Endometrial microvascular endothelial cells (primary cell): Measurements from ENCODE around the gene ZNF410. TPM values are rescaled to one million over a fixed set of nuclear protein-coding genes. Genes with fewer than 3 reads are reported as not detected.
"Not testable (repeated sequence)": the region's sequence is repeated elsewhere in the genome, so short reads cannot be mapped to it uniquely, and the experiment has no call there.

Source experiments
- in situ Hi-C: cut with HindIII; loops from 2 replicates; pipeline ENCODE4 v1.10.0; 2017; ENCODE audit warnings: low sequenced_read_pairs, low pct_unique_long_range_greater_than_20kb; ENCODE audit errors: inconsistent ontology term
- total RNA-seq: library from RNA; depleted of rRNA; stranded (reverse); fragments of >200 nt; gene quantifications from one replicate; pipeline ENCODE4 v1.2.3, GENCODE V29; 2015; ENCODE audit errors: inconsistent ontology term

The ZNF410 gene
- total RNA-seq, 1 donor from 2014 or later, result 51.2 TPM

DNA sequence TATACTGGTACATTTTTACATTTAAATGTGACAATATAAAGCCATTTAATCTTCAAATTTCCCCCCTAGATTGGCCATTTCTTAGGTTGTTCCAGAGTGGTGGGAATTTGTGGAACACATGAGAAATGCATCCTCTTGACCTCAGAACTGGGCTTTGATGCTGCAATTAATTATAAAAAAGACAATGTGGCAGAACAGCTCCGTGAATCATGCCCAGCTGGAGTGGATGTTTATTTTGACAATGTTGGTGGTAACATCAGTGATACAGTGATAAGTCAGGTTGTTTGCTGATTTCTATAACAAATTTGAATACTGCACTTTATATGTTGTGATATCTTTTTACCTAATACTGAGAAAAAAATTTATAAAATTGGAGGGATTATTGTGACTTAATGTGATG is 7.6 kb upstream of the ZNF410 start:
- in situ Hi-C loops, result no loop called here

DNA sequence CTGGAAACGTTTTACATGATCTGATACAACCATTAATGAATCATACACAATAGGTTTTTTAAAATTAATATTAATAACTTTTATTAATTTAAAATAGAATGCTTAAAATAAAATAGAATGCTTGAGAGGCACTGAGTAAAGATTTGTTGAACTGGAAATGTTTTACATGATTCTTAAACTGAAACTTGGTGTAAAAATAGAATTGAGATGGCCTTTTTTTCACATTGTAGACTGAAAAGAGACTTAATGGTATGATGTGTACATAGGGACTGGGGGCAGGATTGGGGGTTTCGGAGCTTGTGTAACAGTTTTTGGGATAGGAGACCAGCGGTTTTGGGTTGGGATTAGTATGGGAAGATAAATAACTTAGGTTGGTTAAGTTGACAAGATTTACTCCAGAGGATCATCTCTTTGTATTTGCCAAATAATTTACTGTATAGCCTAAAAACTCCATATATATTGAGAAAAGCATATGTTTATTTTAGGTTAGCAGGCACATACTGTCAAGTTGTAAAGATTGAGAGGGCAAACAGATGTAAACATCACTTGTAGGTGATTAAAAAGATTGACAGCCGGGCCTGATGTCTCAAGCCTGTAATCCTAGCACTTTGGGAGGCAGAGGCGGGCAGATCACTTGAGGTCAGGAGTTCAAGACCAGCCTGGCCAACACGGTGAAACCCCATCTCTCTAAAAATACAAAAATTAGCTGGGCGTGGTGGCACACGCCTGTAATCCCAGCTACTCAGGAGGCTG is 2.0 kb upstream of the ZNF410 start:
- in situ Hi-C loops, result no loop called here

DNA sequence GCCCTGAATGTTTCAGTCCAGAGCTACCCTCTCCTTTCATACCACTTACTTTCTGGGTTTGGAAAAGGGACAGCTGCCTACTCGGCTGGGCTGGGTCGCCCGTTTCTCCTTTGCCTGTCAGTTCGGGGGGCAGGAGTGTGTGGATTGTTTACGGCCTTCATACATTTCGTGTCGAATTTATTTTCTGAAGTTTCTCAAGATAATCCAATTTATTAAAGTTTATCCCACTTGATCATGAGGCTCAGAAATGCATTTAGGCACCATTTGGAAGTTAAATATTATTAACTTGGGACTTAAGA is 608 bp downstream of the ZNF410 start:
- in situ Hi-C loops, result no loop called here

DNA sequence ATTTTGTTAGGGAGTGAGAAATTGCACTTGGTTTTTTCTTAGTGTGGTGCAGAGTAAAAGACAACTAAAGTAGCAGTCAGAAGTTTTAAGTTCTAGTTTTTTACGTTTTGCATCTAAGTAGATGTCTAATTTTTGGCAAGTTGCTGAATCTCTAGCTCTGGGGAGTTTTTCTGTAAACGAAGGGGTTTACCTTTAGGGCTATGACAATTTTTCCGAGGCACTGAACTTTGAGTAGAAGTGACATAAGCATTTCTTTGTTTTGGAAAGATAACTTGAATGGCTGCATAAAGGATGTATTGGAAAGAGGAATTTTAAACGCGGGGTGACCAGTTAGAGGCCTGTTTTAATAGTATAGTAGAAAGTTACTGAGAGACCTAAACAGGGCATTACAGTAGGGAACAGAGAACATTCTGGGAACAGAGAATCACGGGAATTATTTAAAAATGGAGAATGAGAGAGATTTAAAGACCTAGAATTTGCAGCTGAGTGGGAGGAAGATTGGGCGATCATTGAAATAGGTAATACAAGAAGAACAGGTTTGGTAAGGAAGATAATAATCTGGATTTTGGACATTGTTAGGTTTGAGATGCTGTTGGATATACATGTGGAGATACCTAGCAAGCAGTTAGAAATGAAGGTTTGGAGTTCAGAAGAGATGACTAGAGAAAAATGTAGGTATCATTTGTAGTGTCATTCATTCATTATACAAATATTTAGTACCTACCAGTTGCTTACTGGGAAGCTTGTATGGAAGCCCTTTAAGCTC is 1.2 kb downstream of the ZNF410 start:
- in situ Hi-C loops, result no loop called here

DNA sequence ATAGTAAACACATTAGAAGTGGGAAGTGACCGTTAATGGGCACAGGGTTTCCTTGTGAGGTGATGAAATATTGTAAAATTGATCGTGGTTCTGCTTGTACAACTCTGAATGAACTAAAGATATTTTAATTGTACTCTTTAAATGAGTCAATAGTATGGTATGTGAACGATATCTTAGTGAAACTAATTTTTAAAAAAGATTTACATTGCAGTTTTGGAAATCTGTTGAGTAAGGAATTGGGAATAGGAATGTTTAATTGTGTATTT is 1.7 kb downstream of the ZNF410 start:
- in situ Hi-C loops, result no loop called here

DNA sequence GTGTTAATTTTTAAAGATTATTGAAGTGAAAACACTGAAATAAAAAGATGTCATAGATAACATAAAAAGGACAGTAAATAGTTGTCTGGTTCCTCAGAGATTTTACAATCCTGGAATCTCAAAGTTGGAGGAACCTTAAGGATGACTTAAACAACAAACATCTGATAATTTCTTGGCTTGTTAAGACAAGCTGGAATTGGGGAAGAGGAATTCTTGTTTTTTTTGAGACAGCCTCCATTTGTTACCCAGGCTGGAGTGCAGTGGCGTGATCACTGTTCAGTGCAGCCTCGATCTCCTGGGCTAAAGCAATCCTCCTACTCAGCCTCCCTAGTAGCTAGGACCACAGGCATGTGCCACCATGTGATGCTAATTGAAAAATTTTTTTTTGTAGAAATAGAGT is 2.3 kb downstream of the ZNF410 start:
- in situ Hi-C loops, result no loop called here

DNA sequence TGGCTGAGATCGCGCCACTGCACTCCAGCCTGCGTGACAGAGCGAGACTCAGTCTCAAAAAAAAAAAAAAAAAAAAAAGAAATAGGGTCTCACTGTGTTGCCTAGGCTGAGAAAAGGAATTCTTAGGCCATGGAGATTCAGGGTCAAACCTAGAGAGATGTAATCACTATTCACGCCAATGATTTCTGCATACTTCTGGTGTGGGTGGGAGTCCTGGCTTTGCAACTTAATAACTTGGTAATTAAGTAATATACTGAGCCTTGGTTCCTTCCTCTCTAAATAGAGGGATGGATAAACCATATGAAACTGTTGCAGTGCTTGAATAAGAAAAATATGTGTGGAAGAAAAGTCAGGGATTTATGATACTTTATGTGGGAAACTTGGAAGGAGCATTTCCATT is 2.7 kb downstream of the ZNF410 start:
- in situ Hi-C loops, result no loop called here

DNA sequence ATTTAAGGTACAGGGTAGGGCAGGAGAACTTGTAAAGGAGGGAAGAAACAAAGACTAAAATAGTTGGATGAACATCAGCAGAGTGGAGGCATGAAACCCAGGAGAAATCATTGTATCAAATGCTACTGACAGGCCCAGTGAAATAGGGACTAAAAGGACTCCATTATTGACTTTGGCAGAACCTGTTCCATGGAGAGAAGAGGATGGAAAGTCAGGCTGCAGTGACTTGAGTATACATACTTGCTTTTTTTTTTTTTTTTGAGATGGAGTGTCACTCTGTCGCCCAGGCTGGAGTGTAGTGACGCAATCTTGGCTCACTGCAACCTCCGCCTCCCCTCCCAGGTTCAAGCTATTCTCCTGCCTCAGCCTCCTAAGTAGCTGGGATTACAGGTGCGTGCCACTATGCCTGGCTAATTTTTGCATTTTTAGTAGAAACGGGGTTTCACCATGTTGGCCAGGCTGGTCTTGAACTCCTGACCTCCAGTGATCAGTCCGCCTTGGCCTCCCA is 7.6 kb downstream of the ZNF410 start:
- in situ Hi-C loops, result not testable (repeated sequence)

DNA sequence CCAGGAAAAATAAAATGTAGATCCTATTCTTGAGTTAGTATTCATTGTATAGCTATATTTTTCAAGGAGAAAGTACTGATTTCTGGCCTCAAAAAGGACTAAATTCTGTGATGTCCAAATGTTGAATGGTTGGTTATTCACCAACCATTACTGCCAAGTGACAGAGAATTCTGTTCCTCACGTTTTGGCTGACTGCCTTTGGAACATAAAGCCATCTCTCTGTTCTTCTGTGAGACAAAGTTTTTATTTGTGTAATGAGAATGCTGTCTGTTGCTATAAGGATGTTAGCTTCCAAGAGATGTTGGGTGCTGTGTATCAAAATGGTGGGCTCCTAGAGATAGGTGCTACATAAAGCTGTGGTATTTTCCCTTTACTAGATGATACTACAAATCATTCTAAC is 9.3 kb downstream of the ZNF410 start:
- in situ Hi-C loops, result no loop called here

DNA sequence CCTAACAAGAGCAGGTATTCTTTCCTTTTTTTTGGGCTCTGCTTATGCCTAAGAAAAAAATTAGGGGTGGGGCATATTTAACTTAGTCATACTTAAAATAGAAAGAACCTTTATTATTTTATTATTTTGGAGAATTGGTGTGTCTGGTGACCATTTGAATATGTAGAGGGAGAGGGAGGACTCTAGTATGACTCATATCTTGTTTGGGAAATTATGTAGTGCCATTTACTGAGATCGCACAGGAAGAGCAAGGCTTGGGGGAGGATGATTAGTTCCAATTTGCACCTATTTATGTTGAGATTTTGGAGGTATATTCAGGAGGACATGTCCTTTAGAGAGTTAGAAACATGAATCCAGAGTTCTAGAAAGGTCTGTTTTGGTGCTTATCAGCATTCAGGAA is 9.9 kb downstream of the ZNF410 start:
- in situ Hi-C loops, result no loop called here

DNA sequence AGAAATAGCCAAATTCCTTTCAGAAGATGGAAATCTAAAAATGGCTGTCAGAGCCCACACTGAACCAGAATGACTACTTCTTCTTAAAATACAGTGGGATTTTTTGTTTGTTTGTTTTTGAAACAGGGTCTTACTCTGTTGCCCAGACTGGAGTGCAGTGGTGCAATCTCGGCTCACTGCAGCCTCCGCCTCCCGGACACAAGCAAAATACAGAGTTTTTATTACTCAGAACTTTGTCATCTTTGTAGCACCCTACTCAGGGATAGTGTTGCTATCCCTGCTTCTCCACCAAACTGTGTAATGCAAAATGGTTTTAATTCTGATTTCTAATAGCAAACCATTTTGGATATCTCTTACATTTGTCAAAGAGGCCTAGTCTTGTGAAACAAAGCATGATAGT is 16.4 kb downstream of the ZNF410 start:
- in situ Hi-C loops, result no loop called here

DNA sequence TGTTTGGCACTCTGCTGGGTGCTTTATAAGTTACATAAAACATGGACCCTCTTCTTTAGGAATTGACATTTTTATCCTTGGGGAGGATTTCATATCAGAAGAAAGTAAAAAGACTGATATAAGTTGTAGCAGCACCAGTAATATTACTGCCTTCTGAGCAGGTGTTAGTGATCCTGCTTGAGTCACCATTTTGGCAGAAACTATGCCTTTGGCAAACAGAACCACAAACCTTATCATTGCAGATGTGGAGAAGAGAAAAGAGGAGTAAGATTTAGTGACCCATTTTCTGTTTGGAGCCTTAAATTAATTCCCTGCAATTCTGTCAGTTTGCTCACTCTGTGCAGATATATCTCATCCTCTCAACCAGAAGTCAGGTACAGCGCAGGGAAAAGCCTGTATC is 23.0 kb downstream of the ZNF410 start:
- in situ Hi-C loops, result no loop called here

DNA sequence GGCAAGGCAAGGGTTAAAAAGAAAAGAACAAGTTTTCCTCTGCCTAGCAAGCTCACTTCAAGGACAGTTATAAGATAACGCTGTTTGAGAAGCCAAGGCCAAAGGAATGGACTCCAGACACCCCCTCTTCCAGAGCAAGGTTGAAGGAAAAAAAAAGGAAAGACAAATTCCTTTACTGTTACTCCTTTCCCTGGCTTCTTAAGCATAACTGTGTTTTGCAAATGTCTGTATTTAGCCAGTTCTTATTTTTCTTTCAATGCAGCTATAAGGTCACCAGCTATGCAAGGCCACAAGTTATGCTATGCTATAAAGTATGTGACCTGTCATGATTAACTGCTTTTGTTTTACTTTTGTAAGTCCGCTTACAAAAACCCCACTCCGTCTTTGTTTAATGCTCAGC is 26.6 kb downstream of the ZNF410 start:
- in situ Hi-C loops, result no loop called here

DNA sequence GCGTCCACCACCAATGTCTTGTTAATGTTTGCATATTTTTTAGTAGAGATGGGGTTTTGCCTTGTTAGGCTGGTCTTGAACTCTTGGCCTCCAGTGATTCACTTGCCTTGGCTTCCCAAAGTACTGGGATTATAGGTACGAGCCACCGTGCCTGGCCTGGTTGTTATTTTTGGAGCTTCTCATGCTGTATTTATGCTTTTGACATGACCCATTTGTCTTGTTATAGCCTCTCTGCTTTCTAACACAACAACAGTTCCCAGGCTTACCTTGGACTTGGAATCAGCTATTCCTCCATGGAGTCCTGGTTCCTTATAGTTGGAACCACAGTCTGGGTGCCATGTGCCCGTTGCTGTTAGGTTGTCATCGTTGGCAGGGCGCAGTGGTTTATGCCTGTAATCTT is 29.7 kb downstream of the ZNF410 start:
- in situ Hi-C loops, result no loop called here

DNA sequence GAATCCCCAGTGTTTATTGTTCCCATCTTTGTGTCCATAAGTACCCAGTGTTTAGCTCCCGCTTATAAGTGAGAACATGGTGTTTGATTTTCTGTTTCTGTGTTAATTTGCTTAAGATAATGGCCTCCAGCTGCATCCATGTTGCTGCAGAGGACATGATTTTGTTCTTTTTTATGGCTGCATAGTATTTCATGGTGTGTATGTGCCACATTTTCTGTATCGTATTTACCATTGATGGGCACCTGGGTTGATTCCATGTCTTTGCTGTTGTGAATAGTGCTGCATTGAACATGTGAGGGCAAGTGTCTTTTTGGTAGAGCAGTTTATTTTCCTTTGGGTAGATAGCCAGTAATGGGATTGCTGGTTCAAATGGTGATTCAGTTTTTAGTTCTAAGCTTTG is 32.8 kb downstream of the ZNF410 start:
- in situ Hi-C loops, result not testable (repeated sequence)

DNA sequence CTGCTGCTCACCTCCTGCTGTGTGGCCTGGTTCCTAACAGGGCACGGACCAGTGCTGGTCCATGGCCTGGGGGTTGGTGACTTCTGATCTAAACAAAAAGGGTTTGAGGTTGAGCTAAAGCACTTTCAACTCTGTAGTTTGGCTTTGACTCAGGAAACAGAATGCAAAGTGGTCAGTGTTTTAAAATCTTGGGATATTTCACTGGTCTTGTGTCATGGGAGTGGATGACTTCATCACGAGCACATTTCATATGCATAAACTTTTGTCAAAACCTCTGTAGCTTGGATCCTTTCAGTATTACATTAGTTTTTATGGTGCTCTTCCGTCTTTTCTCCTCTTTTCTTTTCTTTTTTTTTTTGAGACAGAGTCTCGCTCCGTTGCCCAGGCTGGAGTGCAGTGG is 37.7 kb downstream of the ZNF410 start:
- in situ Hi-C loops, result no loop called here

DNA sequence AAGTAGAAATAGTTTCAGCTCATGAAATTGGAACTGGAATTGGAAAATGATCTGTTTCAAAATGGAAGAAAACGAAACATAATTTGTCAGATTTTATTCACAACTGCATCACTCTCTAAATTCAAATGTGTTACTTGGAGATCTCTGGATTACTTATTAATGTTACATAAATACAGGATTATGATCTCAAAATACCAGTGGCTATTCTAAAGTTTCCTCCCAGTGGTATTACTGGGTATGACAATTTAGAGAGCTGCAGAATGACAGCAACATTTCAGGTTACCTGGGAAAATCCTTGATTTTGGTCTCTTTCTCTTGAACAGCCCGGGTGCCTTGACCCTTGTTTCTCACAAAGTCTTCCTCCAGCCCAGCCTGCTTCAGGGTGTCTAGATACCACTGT is 49.0 kb downstream of the ZNF410 start:
- in situ Hi-C loops, result no loop called here

DNA sequence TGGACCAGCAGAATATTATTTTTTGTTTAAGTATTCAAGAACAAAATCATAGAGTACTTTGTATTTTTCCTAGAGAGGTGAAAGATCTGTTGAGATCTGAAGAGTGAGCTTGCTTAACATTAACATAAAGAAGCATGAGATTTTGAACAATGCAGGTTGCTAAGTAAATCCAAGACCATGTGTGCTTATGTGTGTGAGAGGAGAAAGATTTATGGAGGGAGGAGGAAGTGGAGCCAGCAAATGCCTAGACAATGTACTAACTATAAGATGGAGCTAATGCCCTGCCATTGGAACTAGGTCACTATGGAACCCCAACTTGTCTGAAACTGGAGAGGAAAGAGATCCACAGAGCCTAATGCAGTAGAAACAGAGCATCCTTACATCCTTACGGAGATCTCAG is 49.9 kb downstream of the ZNF410 start:
- in situ Hi-C loops, result no loop called here

DNA sequence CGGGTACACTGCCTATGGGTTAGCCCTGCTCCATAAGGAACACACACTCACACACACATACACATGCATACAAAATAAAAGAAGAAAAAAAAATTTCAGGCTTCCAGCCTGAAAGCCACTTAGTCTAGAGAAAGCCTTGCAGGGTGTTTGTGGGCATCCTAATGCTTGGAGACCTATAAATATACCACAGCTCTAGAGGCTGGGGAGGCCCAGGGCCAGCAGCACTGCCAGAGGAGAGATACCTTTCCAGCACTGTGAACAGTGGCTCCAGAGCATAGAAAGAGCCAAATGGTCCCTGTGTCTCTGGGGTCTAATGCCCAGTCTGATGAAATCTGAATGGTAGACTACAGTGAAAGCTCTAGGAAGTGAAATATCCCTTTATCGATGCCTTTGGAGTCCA is 50.4 kb downstream of the ZNF410 start:
- in situ Hi-C loops, result no loop called here

DNA sequence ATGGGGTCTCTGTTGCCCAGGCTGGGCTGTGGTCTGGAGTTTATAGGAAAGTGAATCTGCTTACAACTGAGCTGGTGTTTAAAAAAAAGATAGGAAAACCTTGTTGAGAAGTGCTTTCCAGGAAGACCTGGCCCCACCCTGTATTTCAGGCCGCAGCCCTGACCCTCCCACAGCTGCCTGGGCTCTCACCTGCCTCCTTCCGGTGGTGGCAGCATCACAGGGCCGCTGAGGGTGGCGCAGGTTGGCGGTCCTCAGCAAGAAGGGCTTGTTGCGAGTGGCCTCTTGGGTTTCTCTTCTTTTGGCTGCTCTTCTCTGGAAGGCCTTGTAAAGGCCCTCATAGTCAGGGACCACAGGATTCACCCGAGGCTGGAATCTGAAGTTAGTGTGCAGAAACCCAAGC is 55.5 kb downstream of the ZNF410 start:
- in situ Hi-C loops, result no loop called here

DNA sequence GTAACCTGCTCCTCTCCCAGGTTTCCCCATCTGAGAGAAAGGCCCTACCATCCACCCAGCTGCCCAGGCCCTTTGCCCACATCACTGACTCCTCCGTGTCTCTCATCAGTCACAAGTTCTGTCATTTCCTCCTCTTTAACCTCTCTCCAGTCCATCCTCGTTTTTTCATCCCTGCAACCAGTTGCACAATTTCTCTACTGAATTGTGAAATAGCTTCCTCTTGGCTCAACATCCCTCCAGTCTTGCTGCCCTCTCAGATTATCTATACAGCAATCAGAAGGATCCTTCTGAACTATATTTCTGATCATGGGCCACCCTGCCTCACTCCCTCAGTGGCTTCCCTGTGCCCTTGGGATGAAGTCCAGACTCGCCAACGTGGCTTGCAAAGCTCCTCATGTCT is 56.4 kb downstream of the ZNF410 start:
- in situ Hi-C loops, result no loop called here
